A673 (cell line): ENCODE measurements around the gene CHIA.

ENCODE experiments used
- EZH2 ChIP-seq: fragments of 200-600 bp; sonication (generic); IDR thresholded peaks from 2 replicates; pipeline ENCODE4 v1.6.1; 2017; ENCODE audit warnings: borderline replicate concordance, low read depth, mild to moderate bottlenecking, mixed read lengths, antibody characterized with exemption, low read length; ENCODE audit not compliant: poor library complexity, severe bottlenecking
- TF ChIP-seq, protein P1 (sequence below): fragments of 300-800, 200-600 bp; sonication (generic); conservative IDR thresholded peaks from 2 replicates; pipeline ENCODE4 v1.5.1; 2017; ENCODE audit warnings: low read depth, mild to moderate bottlenecking, antibody characterized with exemption, low read length, moderate library complexity, mixed read lengths

DNA sequence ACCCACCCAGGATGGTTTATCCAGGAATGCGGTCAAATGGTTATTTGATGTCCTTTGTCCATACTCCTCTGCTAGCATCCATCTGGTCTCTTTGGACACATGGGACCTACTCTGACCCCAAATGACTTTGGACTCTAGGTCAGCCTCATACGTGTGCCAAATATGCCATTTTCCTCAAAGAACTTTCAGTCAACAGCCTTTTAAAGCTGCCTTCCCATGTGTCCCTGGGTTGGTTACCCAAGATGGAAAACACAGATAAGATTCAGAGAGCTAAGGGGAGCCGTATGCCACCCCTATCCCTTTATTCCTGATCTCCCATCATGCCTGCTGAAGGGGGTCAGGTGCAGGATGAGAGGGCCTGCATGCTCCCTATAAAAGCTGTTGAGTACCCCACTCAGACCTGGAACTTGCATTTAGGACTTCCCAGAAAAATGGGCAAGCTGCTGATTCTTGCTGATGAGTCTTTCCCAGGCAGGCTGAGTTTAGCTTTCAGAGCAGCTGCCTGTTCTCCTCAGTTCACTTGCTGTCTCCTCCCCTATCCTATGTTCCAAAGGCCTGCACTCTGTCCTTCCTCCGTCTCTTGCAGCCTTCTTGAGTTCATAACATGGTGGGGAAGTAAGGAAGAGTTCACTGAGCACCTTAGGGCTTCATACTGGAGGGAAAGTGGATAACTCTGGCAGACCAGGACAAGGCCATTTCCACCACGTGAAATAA is 43.4 kb upstream of the CHIA start:
- TF ChIP-seq, protein P1, sequence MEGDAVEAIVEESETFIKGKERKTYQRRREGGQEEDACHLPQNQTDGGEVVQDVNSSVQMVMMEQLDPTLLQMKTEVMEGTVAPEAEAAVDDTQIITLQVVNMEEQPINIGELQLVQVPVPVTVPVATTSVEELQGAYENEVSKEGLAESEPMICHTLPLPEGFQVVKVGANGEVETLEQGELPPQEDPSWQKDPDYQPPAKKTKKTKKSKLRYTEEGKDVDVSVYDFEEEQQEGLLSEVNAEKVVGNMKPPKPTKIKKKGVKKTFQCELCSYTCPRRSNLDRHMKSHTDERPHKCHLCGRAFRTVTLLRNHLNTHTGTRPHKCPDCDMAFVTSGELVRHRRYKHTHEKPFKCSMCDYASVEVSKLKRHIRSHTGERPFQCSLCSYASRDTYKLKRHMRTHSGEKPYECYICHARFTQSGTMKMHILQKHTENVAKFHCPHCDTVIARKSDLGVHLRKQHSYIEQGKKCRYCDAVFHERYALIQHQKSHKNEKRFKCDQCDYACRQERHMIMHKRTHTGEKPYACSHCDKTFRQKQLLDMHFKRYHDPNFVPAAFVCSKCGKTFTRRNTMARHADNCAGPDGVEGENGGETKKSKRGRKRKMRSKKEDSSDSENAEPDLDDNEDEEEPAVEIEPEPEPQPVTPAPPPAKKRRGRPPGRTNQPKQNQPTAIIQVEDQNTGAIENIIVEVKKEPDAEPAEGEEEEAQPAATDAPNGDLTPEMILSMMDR: no peak
- TF ChIP-seq EZH2: no peak
